SU-DHL-6 (cell line): Measurements from ENCODE around the gene DLG4.
A peak's percentile ranks its signal among the peaks of the same experiment; 100 is the strongest.

Experiments used
- H2AFZ ChIP-seq: fragments of 200-600 bp; sonication (generic); 2 replicates; pipeline ENCODE4 v1.6.1; 2014; ENCODE audit warnings: low read depth, mild to moderate bottlenecking, moderate library complexity, mixed read lengths, antibody characterized with exemption, low read length; ENCODE audit not compliant: severe bottlenecking
- H3F3A ChIP-seq: fragments of 200-600 bp; shearing (Covaris generic); 2 replicates; pipeline ENCODE4 v1.6.0; 2016; ENCODE audit warnings: antibody characterized with exemption, mild to moderate bottlenecking; ENCODE audit not compliant: insufficient read depth
- H3K27ac ChIP-seq: fragments of 200-600 bp; sonication (generic); 2 replicates; pipeline ENCODE4 v1.5.1; 2016; ENCODE audit warnings: low read depth, mild to moderate bottlenecking, low read length, moderate library complexity, mixed read lengths
- H3K27me3 ChIP-seq: fragments of 200-600 bp; sonication (generic), shearing (Covaris generic); 2 replicates; pipeline ENCODE4 v1.6.0; 2014; ENCODE audit warnings: mild to moderate bottlenecking, low read length
- H3K36me3 ChIP-seq: fragments of 200-600 bp; sonication (generic); 2 replicates; pipeline ENCODE4 v1.6.1; 2014; ENCODE audit warnings: mild to moderate bottlenecking, low read length, mixed read lengths
- H3K4me2 ChIP-seq: fragments of 300-600, 200-600 bp; shearing (Covaris generic), sonication (generic); 2 replicates; pipeline ENCODE4 v1.6.0; 2014; ENCODE audit warnings: low read length, low read depth, mild to moderate bottlenecking; ENCODE audit not compliant: poor library complexity, severe bottlenecking
- H3K4me3 ChIP-seq: fragments of 200-600 bp; sonication (generic); 2 replicates; pipeline ENCODE4 v1.5.1; 2014; ENCODE audit warnings: antibody characterized with exemption, low read length, mild to moderate bottlenecking, mixed read lengths; ENCODE audit not compliant: insufficient read depth, poor library complexity, severe bottlenecking
- H3K79me2 ChIP-seq: fragments of 200-600 bp; sonication (generic); 2 replicates; pipeline ENCODE4 v1.6.1; 2014; ENCODE audit warnings: mild to moderate bottlenecking, low read length, moderate library complexity; ENCODE audit not compliant: insufficient read depth
- H3K9ac ChIP-seq: fragments of 200-600 bp; sonication (generic); 2 replicates; pipeline ENCODE4 v1.7.0; 2014; ENCODE audit warnings: mild to moderate bottlenecking, low read length
- H3K9me2 ChIP-seq: fragments of 200-600 bp; sonication (generic); replicated peaks from 2 replicates; pipeline ENCODE4 v1.6.1; 2014; ENCODE audit warnings: low read length; ENCODE audit not compliant: insufficient read depth
- H3K9me3 ChIP-seq: fragments of 200-600 bp; sonication (generic); 2 replicates; pipeline ENCODE4 v1.6.1; 2014; ENCODE audit warnings: low read length, mixed read lengths; ENCODE audit not compliant: insufficient read depth
- H4K20me1 ChIP-seq: fragments of 200-600 bp; sonication (generic); 2 replicates; pipeline ENCODE4 v1.6.1; 2014; ENCODE audit warnings: low read depth, mild to moderate bottlenecking, antibody characterized with exemption, low read length, moderate library complexity, mixed read lengths
- CTCF ChIP-seq: fragments of 200-600 bp; sonication (generic); IDR thresholded peaks from one replicate; pipeline ENCODE4 v1.5.1; 2017; ENCODE audit warnings: antibody characterized with exemption, mild to moderate bottlenecking, low read length, moderate library complexity; ENCODE audit not compliant: insufficient read depth, poor library complexity, severe bottlenecking
- EZH2phosphoT487 ChIP-seq: fragments of 200-600 bp; sonication (generic), shearing (Covaris generic); conservative IDR thresholded peaks from 2 replicates; pipeline ENCODE4 v1.6.1; 2018; ENCODE audit warnings: mild to moderate bottlenecking, antibody characterized with exemption, low read length, moderate library complexity, mixed read lengths

Gene DLG4

GRCh38 chr17:7240375-7240774, 20.7 kb upstream of the DLG4 start:
- Histone ChIP-seq H3K9me3 (no peaks in the 10 kb centered on the region), H3K36me3 (no peaks in the 10 kb centered on the region), H3K27ac (peak overlapping the region; percentile 84), H3K9me2 (no peaks in the 10 kb centered on the region), H3K27me3 (no peaks in the 10 kb centered on the region), H4K20me1 (peaks cover 6% of the 10 kb centered on the region; the same call in 1 of the 2 replicates), H3K4me3 (peak overlapping the region; percentile 90), H3K79me2 (peaks cover 32% of the 10 kb centered on the region), H3F3A (peaks cover 55% of the 10 kb centered on the region), H2AFZ (no peak overlapping the region), H3K4me2 (peak overlapping the region; percentile 92), H3K9ac (peak overlapping the region; percentile 97)
- TF ChIP-seq CTCF (no peak), EZH2phosphoT487 (no peak)

DNA sequence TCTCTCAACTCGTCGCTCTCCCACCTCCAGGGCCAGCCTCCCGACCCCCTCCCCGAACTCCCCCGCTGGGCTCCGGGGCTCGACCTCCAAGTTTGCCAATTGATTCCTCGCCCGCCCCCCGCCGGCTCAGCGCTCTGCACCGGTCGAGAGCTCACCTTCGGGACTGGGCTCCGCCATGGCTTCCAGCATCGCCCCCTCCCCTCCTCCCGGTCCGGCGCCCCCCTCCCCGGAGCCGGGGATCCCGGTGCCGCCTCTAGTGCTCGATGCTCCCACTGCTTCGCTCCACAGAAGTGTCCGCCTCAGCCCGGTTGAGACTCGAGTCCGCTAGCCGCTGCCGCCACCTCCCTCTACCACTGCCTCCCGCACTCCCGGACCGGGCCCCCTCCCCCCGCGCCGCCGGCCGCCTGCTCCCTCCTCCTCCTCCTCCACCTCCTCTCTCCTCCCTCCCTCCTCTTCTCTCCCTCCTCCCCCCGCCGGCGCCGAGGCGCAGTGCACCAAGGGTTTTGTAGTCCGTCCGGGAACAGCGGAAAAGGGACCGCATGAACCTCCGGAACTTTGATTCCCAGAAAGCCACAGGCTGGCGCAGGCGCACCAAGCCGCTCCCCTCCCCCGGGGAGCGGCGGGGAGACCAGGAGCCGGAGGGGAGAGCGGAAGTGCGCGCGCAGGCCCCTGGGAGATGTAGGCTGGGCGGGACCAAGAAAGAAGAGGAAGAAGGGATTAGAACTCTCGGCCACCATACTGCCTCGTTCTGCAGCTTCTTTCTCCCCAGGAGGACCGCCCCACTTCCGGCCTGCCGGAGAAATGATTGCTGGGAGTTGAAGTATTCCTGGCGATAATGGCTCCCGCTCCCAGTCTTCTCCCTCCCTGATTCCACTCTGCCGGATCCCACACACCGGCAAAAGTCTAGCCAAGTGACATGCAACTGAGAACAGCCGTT, 19.7 kb upstream of the DLG4 start, which contains the start of gene PHF23:
TSS of gene PHF23 (minus strand) at position 367 of the 937 bp plus-strand sequence. CDS start at position 189, 178 bp downstream.
- H4K20me1 ChIP-seq: peaks cover 6% of the 10 kb centered on the region; the same call in 1 of the 2 replicates
- peak within 1 kb of the TSS; percentile 92 for H3K4me2 ChIP-seq
- no peaks in the 10 kb centered on the region for H3K9me3 ChIP-seq
- peak within 1 kb of the TSS; percentile 100 for H3K9ac ChIP-seq
- H3K79me2 ChIP-seq: peaks cover 32% of the 10 kb centered on the region
- peaks cover 59% of the 10 kb centered on the region for H3F3A ChIP-seq
- 0 out of 2 replicates have a peak, but pooled peaks cover 3% of the 10 kb centered on the region for H3K36me3 ChIP-seq
- peak within 1 kb of the TSS; percentile 98 for H3K4me3 ChIP-seq
- H3K27ac ChIP-seq: peak within 1 kb of the TSS; percentile 93
- H3K27me3 ChIP-seq: no peaks in the 10 kb centered on the region
- TF ChIP-seq CTCF (no peak), EZH2phosphoT487 (no peak)
- H3K9me2 ChIP-seq: no peaks in the 10 kb centered on the region
- no peak within 1 kb of the TSS for H2AFZ ChIP-seq

GRCh38 chr17:7238420-7239090, 18.9 kb upstream of the DLG4 start:
- Histone ChIP-seq H3F3A (peaks cover 53% of the 10 kb centered on the region), H3K79me2 (peaks cover 36% of the 10 kb centered on the region), H3K27ac (peak overlapping the region; percentile 93), H3K27me3 (no peaks in the 10 kb centered on the region), H3K4me3 (peak overlapping the region; percentile 98), H3K9me3 (no peaks in the 10 kb centered on the region), H4K20me1 (peaks cover 6% of the 10 kb centered on the region; the same call in 1 of the 2 replicates), H2AFZ (no peak overlapping the region), H3K9me2 (no peaks in the 10 kb centered on the region), H3K36me3 (0 out of 2 replicates have a peak, but pooled peaks cover 3% of the 10 kb centered on the region), H3K9ac (peak overlapping the region; percentile 100), H3K4me2 (peak overlapping the region; percentile 67)
- TF ChIP-seq EZH2phosphoT487 (no peak), CTCF (no peak)
